Activated CD4-positive, alpha-beta memory T cell treated with anti-CD3 and anti-CD28 coated beads, Interleukin-2, amount 10 ng/mL, durations not matched to agents 7 days and 5 days (primary cell): ENCODE results near the gene PRM3. TPM values are rescaled to one million over a fixed set of nuclear protein-coding genes. Genes with fewer than 3 reads are reported as not detected.

Source experiments
- CTCF ChIA-PET: fragments of 350-600 bp; sonication (Branson Sonifier 250); formaldehyde crosslinking; loops from one replicate; lab custom pipeline; 2021; ENCODE audit warnings: antibody characterized with exemption, inconsistent platforms; lab: Charles Lee
- POLR2A ChIA-PET: fragments of 350-600 bp; sonication (Branson Sonifier 250); formaldehyde crosslinking; loops from one replicate; lab custom pipeline; 2021; ENCODE audit warnings: antibody characterized with exemption; lab: Charles Lee
- DNase-seq: peaks from one replicate; pipeline ENCODE4 v3.0.0-alpha.2; 2020
- H3K27ac Mint-ChIP-seq: one replicate; pipeline ENCODE4 v1.8.0; 2021; ENCODE audit warnings: mild to moderate bottlenecking, mixed read lengths
- H3K27me3 Mint-ChIP-seq: one replicate; pipeline ENCODE4 v1.8.0; 2021; ENCODE audit warnings: mixed read lengths
- H3K36me3 Mint-ChIP-seq: one replicate; pipeline ENCODE4 v1.8.0; 2021; ENCODE audit warnings: low read depth, mixed read lengths
- H3K4me1 Mint-ChIP-seq: one replicate; pipeline ENCODE4 v1.8.0; 2021; ENCODE audit warnings: mixed read lengths
- H3K4me3 Mint-ChIP-seq: one replicate; pipeline ENCODE4 v1.8.0; 2021; ENCODE audit warnings: mild to moderate bottlenecking, mixed read lengths
- H3K9me3 Mint-ChIP-seq: one replicate; pipeline ENCODE4 v1.8.0; 2021; ENCODE audit warnings: mixed read lengths
- total RNA-seq, 2 experiments: library from RNA; stranded (reverse); gene quantifications; one replicate each; pipeline ENCODE4 v1.2.3, GENCODE V29; 2021

PRM3 gene
- total RNA-seq, 2 experiments from 2014 or later: not detected

GRCh38 chr16:11310997-11311561, 37.6 kb upstream of the PRM3 start:
- POLR2A ChIA-PET: interaction anchor here (0.5 to 4.0 kb wide), 18 partner anchors 10 to 184 kb away, joined by 3 to 27 read pairs (median 3); partner anchors contain the start of gene SOCS1
- peaks cover 5% of the 10 kb centered on the region for H3K36me3 Mint-ChIP-seq
- no peaks in the 10 kb centered on the region for H3K9me3 Mint-ChIP-seq
- CTCF ChIA-PET: interaction anchor here (0.8 to 1.7 kb wide), 3 partner anchors 13 to 55 kb away, joined by 3 to 8 read pairs (median 5); partner anchors contain the start of gene SOCS1
- H3K27ac Mint-ChIP-seq: peak overlapping the region; percentile 87
- H3K4me1 Mint-ChIP-seq: peaks cover 67% of the 10 kb centered on the region
- DNase-seq: peak; percentile 75
- peak overlapping the region; percentile 29 for H3K4me3 Mint-ChIP-seq
- H3K27me3 Mint-ChIP-seq: no peaks in the 10 kb centered on the region

- POLR2A ChIA-PET: interaction anchor here (0.7 to 4.0 kb wide), 14 partner anchors 11 to 86 kb away, joined by 3 to 27 read pairs (median 4); partner anchors contain the start of gene SOCS1
- CTCF ChIA-PET: interaction anchor here (1.5 to 1.7 kb wide), 2 partner anchors 13 to 55 kb away, joined by 5 to 8 read pairs; partner anchors contain the start of gene SOCS1
- peaks cover 3% of the 10 kb centered on the region for H3K27me3 Mint-ChIP-seq
- H3K36me3 Mint-ChIP-seq: peaks cover 5% of the 10 kb centered on the region
- DNase-seq: no peak
- H3K4me1 Mint-ChIP-seq: peaks cover 65% of the 10 kb centered on the region
- no peaks in the 10 kb centered on the region for H3K9me3 Mint-ChIP-seq
- H3K27ac Mint-ChIP-seq: peak overlapping the region; percentile 87
- no peak overlapping the region for H3K4me3 Mint-ChIP-seq
Measured at GRCh38 chr16:11310634-11310977, 37.2 kb upstream of the PRM3 start.

DNA sequence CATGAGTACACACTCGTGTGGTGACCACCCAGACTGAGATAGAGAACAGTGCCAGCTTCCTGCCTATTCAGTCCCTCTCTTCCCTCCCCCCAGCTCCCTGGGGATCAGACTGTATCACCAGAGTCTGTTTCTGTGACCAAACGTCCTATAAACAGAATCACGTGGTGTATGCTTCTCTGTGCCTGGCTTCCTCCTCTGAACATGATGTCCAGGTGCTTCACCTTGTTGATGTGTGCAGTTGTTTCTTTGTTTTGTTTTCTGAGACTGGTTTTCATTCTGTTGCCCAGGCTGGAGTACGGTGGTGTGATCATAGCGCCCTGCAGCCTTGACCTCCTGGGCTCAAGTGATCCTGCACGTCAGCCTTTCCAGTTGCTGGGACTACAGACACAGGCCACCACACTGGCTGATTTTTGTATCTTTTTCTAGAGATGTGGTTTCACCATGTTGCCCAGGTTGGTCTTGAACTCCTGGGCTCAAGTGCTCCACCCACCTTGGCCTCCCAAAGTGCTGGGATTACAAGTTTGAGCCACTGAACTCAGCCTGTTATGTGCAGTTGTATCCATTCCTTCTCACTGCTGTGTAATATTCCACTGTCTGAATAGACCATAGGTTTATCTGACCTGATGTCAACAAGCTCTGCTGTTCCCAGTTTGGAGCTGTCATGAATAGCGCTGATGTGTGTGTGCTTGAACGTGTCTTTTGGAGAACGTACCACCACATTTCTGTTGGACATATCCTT, 36.6 kb upstream of the PRM3 start:
- no peak overlapping the region for H3K4me3 Mint-ChIP-seq
- peaks cover 65% of the 10 kb centered on the region for H3K4me1 Mint-ChIP-seq
- no peak for DNase-seq
- peaks cover 4% of the 10 kb centered on the region for H3K27me3 Mint-ChIP-seq
- ChIA-PET CTCF (interaction anchor here (1.5 to 1.7 kb wide), 2 partner anchors 12 to 54 kb away, joined by 5 to 8 read pairs; partner anchors contain the start of gene SOCS1), POLR2A (interaction anchor here (0.9 to 4.0 kb wide), 10 partner anchors 12 to 85 kb away, joined by 3 to 27 read pairs (median 4); partner anchors contain the start of gene SOCS1)
- H3K27ac Mint-ChIP-seq: peak overlapping the region; percentile 87
- H3K36me3 Mint-ChIP-seq: peaks cover 5% of the 10 kb centered on the region
- no peaks in the 10 kb centered on the region for H3K9me3 Mint-ChIP-seq

DNA sequence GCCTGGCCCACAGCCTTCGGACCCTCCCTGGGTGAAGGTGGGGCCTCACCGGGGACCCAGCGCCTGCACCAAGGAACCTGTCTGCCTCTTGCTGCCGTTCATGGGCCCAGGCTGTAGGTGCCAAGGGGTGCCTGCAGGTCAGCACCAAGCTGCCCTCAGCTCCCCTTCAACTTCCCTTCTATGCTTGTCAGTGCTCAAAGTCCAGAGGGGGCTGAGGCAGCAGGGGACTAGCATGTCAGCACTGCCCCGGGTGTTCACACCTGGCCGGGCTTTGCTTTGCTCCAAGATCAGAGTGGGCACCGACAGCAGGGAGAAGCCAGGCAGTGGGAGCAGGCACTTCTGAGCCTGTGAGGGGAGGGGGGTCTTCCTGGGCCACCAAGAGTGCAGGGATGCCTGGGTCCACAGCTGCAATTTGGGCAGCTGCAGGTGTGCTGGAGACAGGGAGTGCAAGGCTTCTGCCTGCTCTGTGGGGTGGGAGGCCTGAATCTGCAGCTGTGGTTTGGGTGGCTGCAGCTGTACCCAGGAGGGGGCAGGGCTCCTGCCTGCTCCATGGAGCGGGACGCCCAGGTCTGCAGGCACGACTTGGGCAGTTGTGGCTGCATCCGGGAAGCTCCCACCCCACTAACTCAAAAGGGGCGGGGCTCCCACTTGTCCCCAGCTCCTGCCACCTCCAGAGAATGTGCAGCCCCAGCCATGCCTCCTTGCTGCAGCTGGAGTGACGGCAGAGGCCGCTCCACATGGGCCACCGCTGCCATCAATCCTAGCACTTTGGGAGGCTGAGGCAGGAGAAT, 35.3 kb upstream of the PRM3 start:
- CTCF ChIA-PET: interaction anchor here (1.7 kb wide), 1 partner anchor 53 kb away, joined by 5 read pairs; the partner anchor contains the start of gene SOCS1
- Mint-ChIP-seq H3K27me3 (peaks cover 7% of the 10 kb centered on the region), H3K9me3 (no peaks in the 10 kb centered on the region), H3K36me3 (peaks cover 5% of the 10 kb centered on the region), H3K4me1 (peaks cover 62% of the 10 kb centered on the region), H3K4me3 (no peak overlapping the region), H3K27ac (no peak overlapping the region)
- POLR2A ChIA-PET: interaction anchor here (0.7 to 1.3 kb wide), 4 partner anchors 9 to 84 kb away, joined by 3 to 4 read pairs (median 4); no protein-coding TSS in a partner anchor
- no peak for DNase-seq

GRCh38 chr16:11307639-11308492, 34.4 kb upstream of the PRM3 start:
- Mint-ChIP-seq H3K27me3 (peaks cover 7% of the 10 kb centered on the region), H3K9me3 (no peaks in the 10 kb centered on the region), H3K36me3 (peaks cover 2% of the 10 kb centered on the region), H3K4me3 (no peak overlapping the region), H3K27ac (no peak overlapping the region), H3K4me1 (peaks cover 54% of the 10 kb centered on the region)
- DNase-seq: no peak
- ChIA-PET POLR2A (interaction anchor here (0.7 to 1.3 kb wide), 3 partner anchors 8 to 83 kb away, joined by 3 to 4 read pairs (median 3); no protein-coding TSS in a partner anchor), CTCF (interaction anchor here (1.0 to 1.7 kb wide), 2 partner anchors 9 to 52 kb away, joined by 3 to 5 read pairs; partner anchors contain the start of gene SOCS1)

DNA sequence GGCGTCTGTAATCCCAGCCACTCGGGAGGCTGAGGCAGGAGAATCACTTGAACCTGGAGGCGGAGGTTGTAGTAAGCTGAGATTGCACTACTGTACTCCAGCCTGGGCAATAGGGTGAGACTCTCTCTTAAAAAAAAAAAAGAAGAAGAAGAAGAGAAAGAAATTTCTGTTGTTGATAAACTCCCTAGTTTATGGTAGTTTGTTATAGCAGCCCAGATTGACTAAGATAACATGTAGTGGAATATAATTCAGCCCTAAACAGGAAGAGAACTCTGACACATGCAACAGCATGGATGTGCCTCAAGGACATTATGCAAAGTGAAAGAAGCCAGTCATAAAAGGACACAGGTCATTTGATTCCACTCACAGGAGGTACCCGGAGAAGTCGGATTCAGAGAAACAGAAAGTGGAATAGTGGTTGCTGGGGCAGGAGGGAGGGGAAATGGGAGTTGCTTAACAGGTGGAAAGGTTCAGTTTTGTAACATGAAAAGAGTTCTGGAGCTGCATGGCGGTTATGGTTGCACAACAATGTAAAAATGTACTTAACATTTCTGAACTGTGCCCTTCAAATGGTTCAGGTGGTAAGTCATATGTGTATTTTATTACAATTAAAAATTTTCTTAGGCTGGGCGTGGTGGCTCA, 33.7 kb upstream of the PRM3 start:
- H3K4me3 Mint-ChIP-seq: no peak overlapping the region
- peaks cover 7% of the 10 kb centered on the region for H3K27me3 Mint-ChIP-seq
- peaks cover 46% of the 10 kb centered on the region for H3K4me1 Mint-ChIP-seq
- H3K27ac Mint-ChIP-seq: no peak overlapping the region
- H3K9me3 Mint-ChIP-seq: no peaks in the 10 kb centered on the region
- no peaks in the 10 kb centered on the region for H3K36me3 Mint-ChIP-seq
- ChIA-PET POLR2A (interaction anchor here (1.3 kb wide), 1 partner anchor 9 kb away, joined by 4 read pairs; no protein-coding TSS in a partner anchor), CTCF (interaction anchor here (1.0 to 1.7 kb wide), 2 partner anchors 8 to 52 kb away, joined by 3 to 5 read pairs; partner anchors contain the start of gene SOCS1)
- DNase-seq: no peak

- DNase-seq: no peak
- Mint-ChIP-seq H3K9me3 (no peaks in the 10 kb centered on the region), H3K4me3 (no peak overlapping the region), H3K27me3 (peaks cover 9% of the 10 kb centered on the region), H3K27ac (no peak overlapping the region), H3K4me1 (peaks cover 40% of the 10 kb centered on the region), H3K36me3 (no peaks in the 10 kb centered on the region)
- ChIA-PET POLR2A (no interaction called here), CTCF (no interaction called here)
Measured at GRCh38 chr16:11306381-11306780, 33.0 kb upstream of the PRM3 start.

- no peak for DNase-seq
- peaks cover 17% of the 10 kb centered on the region for H3K4me1 Mint-ChIP-seq
- no peak overlapping the region for H3K27ac Mint-ChIP-seq
- no peaks in the 10 kb centered on the region for H3K36me3 Mint-ChIP-seq
- H3K27me3 Mint-ChIP-seq: peaks cover 14% of the 10 kb centered on the region
- no peak overlapping the region for H3K4me3 Mint-ChIP-seq
- H3K9me3 Mint-ChIP-seq: no peaks in the 10 kb centered on the region
- POLR2A ChIA-PET: no interaction called here
- CTCF ChIA-PET: no interaction called here
Measured at GRCh38 chr16:11303405-11304138, 30.1 kb upstream of the PRM3 start.

- DNase-seq: no peak
- peaks cover 13% of the 10 kb centered on the region for H3K4me1 Mint-ChIP-seq
- no peak overlapping the region for H3K27ac Mint-ChIP-seq
- ChIA-PET POLR2A (no interaction called here), CTCF (no interaction called here)
- H3K27me3 Mint-ChIP-seq: peaks cover 16% of the 10 kb centered on the region
- no peak overlapping the region for H3K4me3 Mint-ChIP-seq
- no peaks in the 10 kb centered on the region for H3K9me3 Mint-ChIP-seq
- H3K36me3 Mint-ChIP-seq: no peaks in the 10 kb centered on the region
Measured at GRCh38 chr16:11302977-11303376, 29.5 kb upstream of the PRM3 start.

GRCh38 chr16:11301645-11302501, 28.4 kb upstream of the PRM3 start:
- peaks cover 20% of the 10 kb centered on the region for H3K27me3 Mint-ChIP-seq
- no peak overlapping the region for H3K4me3 Mint-ChIP-seq
- no peak overlapping the region for H3K27ac Mint-ChIP-seq
- H3K4me1 Mint-ChIP-seq: peaks cover 16% of the 10 kb centered on the region
- CTCF ChIA-PET: no interaction called here
- no peaks in the 10 kb centered on the region for H3K9me3 Mint-ChIP-seq
- DNase-seq: no peak
- POLR2A ChIA-PET: no interaction called here
- H3K36me3 Mint-ChIP-seq: no peaks in the 10 kb centered on the region
